GM11168 (cell line): ENCODE measurements around the gene RBM47.

Source experiments
- in situ Hi-C: fragments of 300-500 bp; cut with MboI; formaldehyde crosslinking; loops from one replicate; pipeline ENCODE4 v1.12.0; 2022; ENCODE audit warnings: low sequenced_read_pairs; ENCODE audit not compliant: unreplicated experiment

RBM47 gene

GRCh38 chr4:40594261-40595178 is 35.1 kb downstream of the RBM47 start:
- in situ Hi-C loops = no loop called here

GRCh38 chr4:40592034-40592433 is 37.6 kb downstream of the RBM47 start:
- in situ Hi-C loops = no loop called here

GRCh38 chr4:40587826-40588225 is 41.8 kb downstream of the RBM47 start:
- in situ Hi-C loops = no loop called here

GRCh38 chr4:40587351-40587750 is 42.3 kb downstream of the RBM47 start:
- in situ Hi-C loops = no loop called here

- in situ Hi-C loops = no loop called here
These were observed 42.9 kb downstream of the RBM47 start for GRCh38 chr4:40586729-40587128.

- in situ Hi-C loops = no loop called here
These were observed 43.6 kb downstream of the RBM47 start for GRCh38 chr4:40586034-40586433.

GRCh38 chr4:40585201-40585799 is 44.4 kb downstream of the RBM47 start:
- in situ Hi-C loops = no loop called here

GRCh38 chr4:40584517-40585141 is 45.0 kb downstream of the RBM47 start:
- in situ Hi-C loops = no loop called here

GRCh38 chr4:40583850-40584439 is 45.7 kb downstream of the RBM47 start:
- in situ Hi-C loops = no loop called here

- in situ Hi-C loops = no loop called here
These were observed 47.3 kb downstream of the RBM47 start for GRCh38 chr4:40582413-40582812.

- in situ Hi-C loops = no loop called here
These were observed 48.2 kb downstream of the RBM47 start for GRCh38 chr4:40581254-40582140.

- in situ Hi-C loops = no loop called here
These were observed 49.7 kb downstream of the RBM47 start for GRCh38 chr4:40579983-40580382.

- in situ Hi-C loops = no loop called here
These were observed 51.9 kb downstream of the RBM47 start for GRCh38 chr4:40577588-40578253.

- in situ Hi-C loops = no loop called here
These were observed 52.8 kb downstream of the RBM47 start for GRCh38 chr4:40576651-40577480.

- in situ Hi-C loops = no loop called here
These were observed 53.8 kb downstream of the RBM47 start for GRCh38 chr4:40575846-40576245.

- in situ Hi-C loops = no loop called here
These were observed 55.9 kb downstream of the RBM47 start for GRCh38 chr4:40573593-40574311.

- in situ Hi-C loops = no loop called here
These were observed 56.9 kb downstream of the RBM47 start for GRCh38 chr4:40572692-40573310.
